CD4-positive, alpha-beta T cell treated with Interleukin-1 beta for 1 hour (primary cell): ENCODE results near the gene EFNB1.

Experiments used
- DNase-seq, 2 donors: peaks; one replicate each; pipeline ENCODE4 v3.0.0-alpha.2; 2020 to 2022

EFNB1 gene

GRCh38 chrX:68844581-68844980, 15.8 kb downstream of the EFNB1 start:
- DNase-seq, result no peak

- no peak for DNase-seq
Measured at GRCh38 chrX:68846536-68846935, 17.7 kb downstream of the EFNB1 start.

GRCh38 chrX:68847172-68847571, 18.4 kb downstream of the EFNB1 start:
- no peak for DNase-seq

DNA sequence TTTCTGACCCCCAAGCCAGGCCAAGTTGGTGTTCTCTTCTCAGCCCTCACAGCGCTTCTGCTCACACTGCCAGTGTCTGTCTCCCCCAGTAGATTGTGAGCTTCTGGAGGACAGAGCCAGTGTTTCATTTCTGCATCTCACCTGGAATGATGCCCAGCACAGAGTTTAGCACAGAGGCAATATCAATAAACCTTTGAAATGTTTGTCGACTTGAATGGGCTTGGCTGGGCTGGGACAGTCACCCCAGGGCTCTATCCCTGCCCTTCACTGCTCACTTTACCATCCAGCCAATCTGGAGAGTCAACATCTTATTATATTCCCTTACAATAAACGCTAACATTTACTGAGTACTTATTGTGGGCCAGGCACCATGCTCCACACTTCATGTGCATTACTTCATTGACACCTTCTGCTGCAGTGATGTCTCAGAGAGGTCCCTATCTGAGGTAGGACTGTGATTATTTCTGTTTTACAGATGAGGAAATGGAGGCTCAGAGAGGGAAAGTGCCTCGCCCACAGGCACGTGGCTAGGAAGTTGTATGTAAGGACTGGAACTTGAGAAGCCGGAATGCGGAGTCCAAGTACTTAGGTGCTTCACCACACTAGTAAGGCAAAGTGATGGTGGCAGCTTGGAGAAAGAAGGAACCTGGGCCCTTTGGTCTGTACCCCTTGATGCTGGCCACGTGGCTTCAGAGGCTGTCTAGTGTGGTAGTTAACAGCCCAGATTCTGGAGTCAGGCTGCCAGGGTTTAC, 19.5 kb downstream of the EFNB1 start:
- no peak for DNase-seq

DNA sequence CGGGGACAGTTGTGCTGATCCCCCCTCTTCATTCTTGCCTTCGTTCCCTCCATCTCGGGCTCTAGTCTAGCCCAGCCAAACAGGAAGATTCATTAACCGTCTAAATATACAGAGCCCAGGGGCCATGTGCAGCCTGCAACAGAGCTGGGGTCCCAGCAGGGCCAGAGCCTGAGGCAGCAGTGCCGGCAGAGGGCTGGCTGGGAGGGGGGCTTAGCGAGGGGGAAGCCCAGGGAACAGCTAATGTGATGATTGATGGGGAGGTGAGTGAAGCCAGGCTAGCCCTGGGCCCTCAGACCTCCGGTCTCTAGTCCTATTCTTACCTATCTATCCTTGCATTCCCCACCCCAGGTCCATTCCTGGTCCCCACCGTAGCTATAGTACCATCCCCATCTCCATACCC, 22.3 kb downstream of the EFNB1 start:
- no peak for DNase-seq

GRCh38 chrX:68852046-68852445, 23.2 kb downstream of the EFNB1 start:
- no peak for DNase-seq

- no peak for DNase-seq
Measured at GRCh38 chrX:68853665-68854251, 24.9 kb downstream of the EFNB1 start.

DNA sequence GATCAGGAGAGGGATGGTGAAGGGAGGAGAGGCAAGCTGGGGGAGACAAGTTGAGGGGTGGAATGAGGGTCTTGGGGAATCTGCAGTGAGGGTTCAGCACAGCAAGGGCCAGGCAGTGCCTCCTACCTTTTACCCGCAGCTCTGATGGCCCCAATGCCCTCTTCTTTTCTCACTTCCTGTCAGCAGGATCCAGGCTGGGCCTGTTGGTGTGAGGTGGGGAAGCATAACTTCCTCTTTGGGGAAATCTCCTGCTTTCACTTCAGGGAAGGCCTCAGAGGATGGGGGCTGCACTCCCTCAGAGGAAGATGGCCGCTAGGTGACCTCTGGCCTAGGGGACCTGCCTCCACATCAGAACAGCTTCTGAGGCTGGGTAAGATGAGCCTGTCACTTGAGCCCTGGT, 36.5 kb downstream of the EFNB1 start:
- DNase-seq, result no peak

DNA sequence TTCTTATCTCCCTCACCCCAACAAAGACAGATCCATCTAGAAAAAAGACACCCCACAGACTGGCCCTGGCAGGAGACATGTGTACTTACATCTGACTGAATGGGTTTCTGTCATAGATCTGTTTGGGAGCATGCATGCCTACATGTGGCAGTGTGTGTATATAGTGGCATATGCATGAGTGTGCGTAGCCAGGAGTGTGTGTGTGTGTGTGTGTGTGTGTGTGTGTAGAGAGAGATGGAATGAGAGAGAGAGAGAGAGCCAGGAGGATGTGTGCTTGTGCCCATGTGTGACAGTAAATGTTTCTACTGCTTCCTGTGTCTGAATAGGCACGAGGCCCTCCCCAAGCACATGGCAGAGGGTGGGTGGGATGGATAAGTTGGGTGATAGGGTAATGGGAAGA, 37.1 kb downstream of the EFNB1 start:
- no peak for DNase-seq

DNA sequence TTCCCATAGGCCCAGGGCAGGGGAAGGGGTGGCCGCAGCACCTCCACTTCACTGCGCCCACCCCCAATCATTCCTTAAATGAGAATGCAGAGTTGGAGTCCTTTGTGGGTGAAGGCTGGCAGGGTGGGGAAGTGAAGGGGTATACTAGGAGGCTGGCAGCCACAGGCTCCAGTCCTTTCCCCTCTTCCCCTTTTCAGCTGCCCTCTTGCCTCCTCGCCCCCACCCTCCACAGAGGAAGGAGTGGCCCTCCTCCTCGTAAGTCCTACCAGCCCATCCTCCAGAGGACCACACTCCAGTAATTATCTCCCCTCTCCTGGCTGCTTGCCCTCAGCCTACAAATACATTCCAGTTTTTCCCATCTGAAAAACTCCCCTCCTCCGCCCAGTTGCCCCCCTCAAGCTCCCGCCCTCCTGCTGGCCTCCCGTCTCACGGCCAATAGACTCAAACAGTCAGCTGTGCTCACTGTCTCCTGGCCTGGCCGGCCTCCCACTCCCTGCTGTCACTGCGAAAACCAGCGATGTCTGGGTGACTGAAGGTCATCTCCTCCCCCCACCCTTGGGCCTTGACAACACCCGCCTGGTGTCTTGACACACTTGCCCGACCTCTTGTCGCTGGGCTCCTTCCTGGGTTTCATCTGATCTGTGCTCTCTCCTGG, 38.8 kb downstream of the EFNB1 start:
- no peak for DNase-seq

GRCh38 chrX:68868316-68868715, 39.5 kb downstream of the EFNB1 start:
- no peak for DNase-seq

DNA sequence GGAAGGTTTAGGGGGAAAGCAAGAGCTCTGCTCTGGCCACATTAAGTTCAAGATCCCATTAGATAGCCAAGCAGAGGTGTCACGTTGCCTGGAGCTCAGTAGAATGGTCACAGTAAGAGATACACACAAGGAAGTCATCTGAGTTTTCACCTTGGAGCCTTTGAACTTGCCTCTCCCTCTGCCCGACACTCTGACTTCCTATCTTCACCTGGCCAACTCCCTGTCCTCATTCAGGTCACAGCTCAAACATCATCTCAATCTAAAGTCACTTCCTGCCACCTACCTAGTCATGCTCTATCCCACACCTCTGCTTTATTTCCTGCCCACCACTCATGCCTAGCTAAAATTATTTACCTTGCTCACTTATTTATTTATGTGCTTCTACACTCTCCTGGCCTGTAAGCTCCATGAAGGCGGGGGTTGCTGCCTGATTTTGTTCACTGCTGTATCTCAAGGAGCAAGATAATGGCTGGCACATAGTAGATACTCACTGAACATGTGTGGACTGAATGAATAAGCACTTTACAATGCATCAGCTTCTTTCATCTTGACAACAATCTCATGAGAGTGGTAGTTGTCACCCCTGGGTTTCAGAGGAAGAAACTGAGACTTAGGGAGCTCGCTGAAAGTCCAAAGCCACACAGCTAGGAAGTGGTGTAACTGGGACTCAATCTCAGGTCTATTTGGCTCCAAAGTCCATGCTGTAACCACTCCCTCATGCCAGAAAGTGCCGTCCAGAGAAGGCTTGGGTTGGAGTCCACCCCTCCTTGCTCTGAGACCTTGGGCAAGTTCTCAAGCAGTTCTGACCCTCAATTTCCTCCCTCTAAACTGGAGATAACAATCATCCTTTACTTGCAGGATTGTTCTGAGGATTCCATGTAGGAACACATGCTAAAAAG, 40.3 kb downstream of the EFNB1 start:
- no peak for DNase-seq

GRCh38 chrX:68870357-68870756, 41.5 kb downstream of the EFNB1 start:
- no peak for DNase-seq

DNA sequence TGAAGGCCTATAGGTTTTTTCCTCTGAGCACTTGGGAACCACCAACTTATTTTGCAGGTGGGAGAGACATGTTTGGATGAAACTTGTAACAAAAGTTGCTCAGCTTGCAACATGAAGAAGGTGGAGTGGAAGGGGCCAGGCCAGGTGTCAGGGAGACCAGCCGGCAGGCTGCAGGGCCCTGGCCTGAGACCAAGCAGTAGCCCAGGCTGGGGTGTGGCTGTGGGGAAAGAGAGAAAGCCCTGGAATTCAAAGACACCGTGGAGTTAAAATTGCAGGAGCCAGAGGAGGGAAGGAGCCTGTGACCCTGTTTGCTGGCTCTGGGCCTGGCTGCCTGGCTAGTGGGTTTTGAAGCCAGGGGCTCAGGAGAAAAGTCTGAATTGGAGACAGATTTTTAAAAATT, 43.4 kb downstream of the EFNB1 start:
- no peak for DNase-seq

- no peak for DNase-seq
Measured at GRCh38 chrX:68874076-68874475, 45.3 kb downstream of the EFNB1 start.

GRCh38 chrX:68876731-68877130, 47.9 kb downstream of the EFNB1 start:
- no peak for DNase-seq

GRCh38 chrX:68877606-68878005, 48.8 kb downstream of the EFNB1 start:
- DNase-seq, result no peak

DNA sequence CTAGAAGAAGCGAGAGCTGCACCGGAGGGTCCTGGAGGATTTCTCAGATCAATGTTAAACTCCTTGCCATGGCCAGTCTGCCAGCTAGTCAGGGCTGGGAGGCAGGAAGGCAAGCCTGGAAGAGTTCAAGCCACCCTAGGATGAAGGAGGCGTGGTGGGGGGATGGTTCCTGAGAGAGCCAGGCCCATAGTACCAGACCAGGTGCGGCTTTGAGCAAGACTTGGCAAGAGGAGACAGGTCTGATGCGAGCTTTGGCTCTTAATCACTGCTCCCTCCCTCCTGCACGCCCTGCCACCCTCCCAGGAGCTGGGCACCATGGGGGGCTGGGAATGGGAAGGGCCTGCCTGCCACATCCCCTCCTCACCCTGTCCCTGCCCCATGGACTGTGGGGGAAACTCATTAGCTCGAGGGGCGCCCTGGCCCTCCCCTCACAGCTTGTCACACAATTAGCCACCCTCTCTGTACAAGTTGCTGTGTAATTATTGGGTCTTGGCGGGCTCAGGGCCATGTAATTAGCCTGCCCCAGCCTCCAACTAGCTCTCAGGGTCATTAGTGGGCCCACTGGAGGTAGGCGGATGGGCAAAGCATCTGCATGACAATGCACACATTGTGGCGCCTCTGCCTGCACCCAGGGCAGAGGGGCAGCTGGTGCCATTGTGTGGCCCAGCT, 50.3 kb downstream of the EFNB1 start:
- no peak for DNase-seq

GRCh38 chrX:68880846-68881552, 52.2 kb downstream of the EFNB1 start:
- no peak for DNase-seq

DNA sequence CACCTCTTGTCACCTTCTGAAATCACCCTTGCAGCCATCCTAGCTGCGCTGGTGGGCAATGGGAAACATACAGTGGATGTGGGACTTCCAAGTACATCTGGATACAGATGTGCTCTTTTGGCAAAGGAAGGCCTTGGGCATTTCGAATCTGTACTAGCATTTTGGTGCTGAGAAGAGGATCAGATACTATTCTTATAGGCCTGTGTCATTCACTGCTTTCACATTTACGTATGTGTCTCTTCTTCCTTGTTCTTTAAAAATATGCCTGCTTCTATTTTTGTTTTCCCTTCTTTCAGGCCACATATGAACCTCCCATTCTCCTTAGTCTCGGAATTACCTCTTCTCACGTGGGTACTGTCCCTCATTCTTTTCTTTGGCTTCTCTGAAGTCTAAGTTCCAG, 53.1 kb downstream of the EFNB1 start:
- DNase-seq, result no peak

DNA sequence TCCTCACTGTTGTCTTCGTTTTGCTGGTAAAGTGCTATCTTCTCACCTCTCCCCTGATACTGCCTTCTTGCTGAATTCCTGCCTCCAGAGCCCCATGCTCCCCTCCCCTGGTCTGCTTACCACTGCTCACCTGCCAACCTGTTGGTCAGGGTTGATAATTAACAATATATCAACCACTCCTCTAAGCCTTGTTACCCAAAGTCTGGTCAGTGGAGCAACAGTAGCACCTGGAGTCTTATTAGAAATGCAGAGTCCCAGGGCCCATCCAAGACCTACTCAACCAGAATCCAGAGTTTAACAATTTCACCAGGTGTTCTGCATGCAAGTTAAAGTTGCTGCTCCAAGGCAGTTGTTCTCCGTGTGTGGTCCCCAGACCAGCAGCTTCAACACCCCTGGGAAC, 55.0 kb downstream of the EFNB1 start:
- no peak for DNase-seq

GRCh38 chrX:68889249-68889648, 60.4 kb downstream of the EFNB1 start:
- no peak for DNase-seq
